GM21526 (cell line): Measurements from ENCODE around the gene IFNG.

Source experiments
- ATAC-seq: cut with Tn5 transposase; IDR thresholded peaks from one replicate; pipeline ENCODE4 v1.9.1; 2021; ENCODE audit warnings: moderate library complexity; ENCODE audit not compliant: unreplicated experiment, low FRiP score

IFNG gene

GRCh38 chr12:68118096-68118755 is 41.3 kb downstream of the IFNG start:
- ATAC-seq = no peak

DNA sequence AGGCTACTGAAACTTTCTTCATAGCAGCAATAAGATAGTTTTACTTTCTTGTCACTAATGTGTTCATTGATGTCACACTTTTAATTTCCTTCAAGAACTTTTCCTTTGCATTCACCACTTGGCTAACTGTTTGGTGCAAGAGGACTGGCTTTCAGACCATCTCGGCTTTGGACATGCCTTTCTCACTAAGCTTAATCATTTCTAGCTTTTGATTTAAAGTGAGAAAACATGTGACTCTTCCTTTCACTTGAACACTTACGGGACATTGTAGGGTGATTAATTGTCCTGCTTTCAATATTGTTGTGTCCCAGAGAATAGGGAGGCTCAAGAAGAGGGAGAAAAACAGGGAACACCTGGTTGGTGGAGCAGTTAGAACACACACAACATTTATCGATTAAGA is 41.9 kb downstream of the IFNG start:
- no peak for ATAC-seq

- ATAC-seq = no peak
Measured at GRCh38 chr12:68115281-68115680, 44.3 kb downstream of the IFNG start.

GRCh38 chr12:68114606-68115005 is 44.9 kb downstream of the IFNG start:
- no peak for ATAC-seq

DNA sequence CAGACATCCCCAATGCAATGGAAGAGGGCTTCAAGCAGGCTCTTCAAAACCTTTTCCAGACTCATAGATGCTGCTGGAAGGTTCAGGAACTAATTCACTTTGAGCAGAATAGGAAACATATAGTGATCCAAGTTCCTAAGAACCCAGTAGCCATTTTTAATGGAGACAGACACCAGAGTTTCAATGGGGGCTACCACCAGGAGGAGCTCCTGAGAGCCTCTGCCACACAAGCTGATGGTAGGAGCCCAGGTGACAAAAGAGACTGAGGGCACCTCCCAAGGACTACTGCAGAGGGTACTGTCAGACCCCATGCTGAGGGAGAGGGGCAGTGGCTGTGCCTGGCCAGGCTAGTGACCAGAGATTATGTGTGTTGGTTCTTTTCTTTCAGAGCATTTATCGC is 45.9 kb downstream of the IFNG start:
- no peak for ATAC-seq

DNA sequence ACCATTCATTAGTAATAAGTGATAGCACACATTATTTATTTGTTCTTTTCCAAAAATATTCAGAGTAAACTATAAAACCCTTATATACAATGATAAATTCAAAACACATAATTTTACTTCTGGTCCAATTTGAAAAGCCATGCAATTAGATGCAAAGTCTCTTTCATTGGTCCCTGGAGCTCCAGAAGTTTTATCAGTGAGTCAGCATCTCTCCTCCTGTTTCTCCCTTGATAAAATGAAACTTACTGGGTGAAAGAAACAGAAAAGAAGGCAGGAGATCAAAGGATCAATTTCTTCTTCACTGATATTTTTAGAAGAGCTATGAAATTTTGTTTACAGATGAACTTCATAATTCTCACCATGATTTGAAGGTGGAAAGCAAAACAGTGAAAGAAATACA is 47.5 kb downstream of the IFNG start:
- ATAC-seq = no peak

DNA sequence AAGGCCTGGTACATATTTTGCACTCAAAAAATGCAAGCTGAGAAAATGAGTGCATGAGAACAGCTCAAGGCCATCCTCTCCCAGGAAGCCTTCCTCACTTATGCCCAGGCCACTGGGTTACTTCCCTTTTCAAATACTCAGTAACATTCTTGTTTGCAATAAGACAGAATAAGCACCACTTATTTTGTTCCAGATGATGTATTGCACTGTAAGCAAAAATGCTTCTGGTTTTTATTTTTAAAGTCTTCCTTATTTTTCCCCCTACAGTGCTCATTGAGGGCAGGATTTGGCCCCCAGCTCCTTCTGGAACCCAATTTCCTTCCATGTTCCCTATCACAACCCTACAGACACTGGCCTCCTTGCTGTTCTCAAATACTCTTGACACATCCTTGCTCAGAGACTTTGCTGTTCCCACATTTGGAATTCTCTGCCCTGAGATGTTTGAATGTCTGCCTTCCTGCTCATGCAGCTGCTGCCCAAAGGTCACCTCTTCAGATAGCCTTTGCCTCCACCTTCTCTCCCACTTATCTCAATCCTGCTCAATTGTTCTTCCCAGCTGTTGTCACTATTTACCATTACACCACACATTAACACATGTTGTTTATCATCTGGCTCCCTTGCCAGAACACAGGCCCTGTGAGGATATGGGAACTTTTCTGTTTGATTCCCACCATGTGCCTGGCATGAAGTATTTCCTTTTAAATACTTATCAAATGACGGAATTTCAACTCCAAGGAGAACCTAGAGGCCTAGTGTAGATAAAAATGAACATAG is 49.9 kb downstream of the IFNG start:
- no peak for ATAC-seq

DNA sequence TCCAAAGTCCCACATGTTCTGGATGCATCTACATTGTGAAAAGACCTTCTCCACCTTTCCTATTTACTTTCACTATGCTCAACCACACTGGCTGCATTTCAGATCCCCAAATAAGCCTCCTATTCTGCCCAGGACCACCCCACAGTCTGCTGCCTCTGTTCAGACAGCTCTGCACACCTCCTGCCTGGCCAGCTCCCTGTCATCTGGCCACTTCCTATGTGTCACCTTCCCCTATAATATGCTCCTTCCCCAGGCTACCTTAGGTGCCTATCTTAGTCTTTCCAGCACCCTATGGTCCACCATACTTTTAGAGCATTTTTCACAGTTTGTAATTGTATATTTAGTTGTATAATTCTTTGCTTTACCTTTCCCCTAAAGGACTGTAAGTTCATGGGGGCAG is 50.5 kb downstream of the IFNG start:
- no peak for ATAC-seq

GRCh38 chr12:68106660-68107059 is 52.9 kb downstream of the IFNG start:
- ATAC-seq = no peak

DNA sequence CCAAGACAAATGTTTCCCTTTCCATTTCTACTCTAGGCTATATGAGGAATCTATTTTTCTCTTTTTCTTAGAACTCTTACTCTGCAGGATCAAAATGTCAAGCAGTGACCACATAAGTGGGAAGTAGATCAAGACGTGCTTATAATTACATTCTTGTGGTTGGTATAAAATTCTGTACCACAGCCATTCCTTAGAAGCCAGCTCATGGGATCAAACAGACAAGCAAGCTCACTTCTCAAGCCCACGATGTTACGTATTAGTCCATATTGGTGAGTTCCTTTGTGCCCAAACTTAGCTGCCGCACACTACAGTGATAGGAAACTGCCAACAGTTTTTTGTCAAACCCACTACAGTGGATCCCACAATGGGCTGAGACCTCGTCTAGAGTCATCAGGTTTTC is 53.4 kb downstream of the IFNG start:
- ATAC-seq = no peak
